Cerebellar cortex (tissue), 1 donor: ENCODE measurements around the gene SLC38A6.

Source experiments
- DNase-seq: peaks from one replicate; pipeline ENCODE4 v3.0.0-alpha.2; 2015; ENCODE audit warnings: low spot score

SLC38A6 gene

GRCh38 chr14:60981633-60982455 lies 799 bp downstream of the SLC38A6 start:
- peak; percentile 40 for DNase-seq

GRCh38 chr14:60984196-60984595 lies 3.2 kb downstream of the SLC38A6 start:
- DNase-seq: no peak

DNA sequence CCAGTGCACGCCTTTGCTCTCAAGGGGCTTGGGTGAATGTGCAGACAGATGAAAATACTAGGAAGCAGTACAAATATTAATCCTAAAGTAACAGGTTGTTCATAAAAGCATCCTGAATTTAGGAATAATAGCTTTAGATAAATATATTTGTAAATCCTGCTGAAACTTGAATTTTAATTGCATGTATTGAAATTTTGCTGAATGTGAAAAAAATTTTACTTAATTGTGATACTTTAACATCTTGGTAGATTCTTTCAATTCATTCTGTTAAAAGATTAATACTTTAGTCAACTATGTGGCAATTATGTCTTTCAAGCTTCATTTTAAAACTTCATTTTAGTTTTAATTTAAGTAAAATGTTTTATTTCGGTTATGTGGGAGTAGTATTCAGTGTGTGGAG lies 5.5 kb downstream of the SLC38A6 start:
- DNase-seq: no peak

DNA sequence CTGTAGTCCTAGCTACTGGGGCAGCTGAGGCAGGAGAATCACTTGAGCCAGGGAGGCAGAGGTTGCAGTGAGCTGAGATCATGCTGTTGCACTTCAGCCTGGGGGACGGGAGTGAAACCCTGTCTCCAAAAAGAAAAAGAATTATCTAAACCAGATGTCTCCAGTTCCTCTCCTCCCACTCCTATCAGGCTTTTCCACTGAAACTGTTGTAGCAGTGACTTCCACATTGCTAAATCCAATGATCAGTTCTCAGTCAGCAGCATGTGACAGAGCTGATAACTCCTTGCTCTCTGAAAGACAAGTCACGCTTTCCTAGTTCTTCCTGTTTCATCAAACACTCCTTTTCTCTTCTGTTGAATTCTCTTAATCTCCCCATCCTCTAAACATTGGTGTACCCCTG lies 8.6 kb downstream of the SLC38A6 start:
- no peak for DNase-seq

DNA sequence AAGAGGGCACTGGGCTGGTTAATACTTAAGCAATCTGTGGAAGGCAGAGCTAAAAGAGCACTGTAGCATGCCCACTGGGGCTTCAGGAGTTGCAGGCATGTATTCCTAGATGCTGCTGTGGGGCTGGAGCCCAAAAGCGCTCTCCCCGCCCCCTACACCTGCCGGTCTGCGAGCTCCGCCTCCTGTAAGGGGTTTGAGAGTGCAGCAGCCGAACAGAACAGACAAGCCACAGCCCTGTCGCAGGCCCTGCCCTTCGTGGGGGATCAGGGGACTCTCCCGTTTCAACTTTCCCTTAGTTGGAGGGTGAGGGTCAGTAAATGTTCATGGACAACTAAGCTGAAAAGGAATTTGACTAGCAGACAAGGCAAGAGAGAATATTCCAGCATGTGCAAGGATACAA lies 17.6 kb downstream of the SLC38A6 start:
- DNase-seq: no peak

DNA sequence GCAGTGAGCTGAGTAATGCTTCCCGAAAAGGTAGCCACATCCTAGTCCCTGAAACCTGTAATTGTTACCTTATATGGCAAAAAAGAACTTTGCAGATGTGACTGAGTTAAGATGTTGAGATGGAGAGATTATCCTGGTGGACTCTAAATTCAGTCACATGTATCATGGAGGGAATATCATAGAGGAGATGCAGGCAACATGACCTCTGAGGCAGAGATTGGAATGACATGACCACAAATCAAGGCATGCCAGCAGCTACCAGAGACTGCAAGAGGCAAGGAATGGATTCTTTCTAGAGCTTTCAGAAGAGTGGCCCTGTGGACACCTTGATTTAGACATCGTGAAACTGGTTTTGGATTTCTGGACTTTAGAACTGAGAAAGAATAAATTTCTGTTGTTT lies 18.5 kb downstream of the SLC38A6 start:
- DNase-seq: no peak

DNA sequence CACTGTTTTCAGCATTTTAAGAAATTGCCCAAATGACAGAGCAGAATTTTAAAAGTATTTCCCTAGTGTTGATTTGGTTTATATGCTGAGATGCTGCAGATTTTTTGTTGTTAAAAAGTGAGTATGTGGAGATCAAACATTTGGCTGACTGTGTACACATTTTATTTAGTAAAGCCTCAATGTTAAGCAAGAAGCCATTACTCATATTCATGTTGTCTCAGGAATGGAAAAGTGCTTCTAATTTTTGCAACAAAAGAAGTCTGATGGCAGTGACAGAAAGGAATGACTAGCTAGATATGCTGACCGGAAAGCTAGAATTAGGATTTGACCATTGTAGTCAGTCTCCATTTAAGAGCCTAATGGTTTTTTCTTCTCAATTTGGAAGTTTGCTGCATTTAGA lies 22.5 kb downstream of the SLC38A6 start:
- DNase-seq: no peak

DNA sequence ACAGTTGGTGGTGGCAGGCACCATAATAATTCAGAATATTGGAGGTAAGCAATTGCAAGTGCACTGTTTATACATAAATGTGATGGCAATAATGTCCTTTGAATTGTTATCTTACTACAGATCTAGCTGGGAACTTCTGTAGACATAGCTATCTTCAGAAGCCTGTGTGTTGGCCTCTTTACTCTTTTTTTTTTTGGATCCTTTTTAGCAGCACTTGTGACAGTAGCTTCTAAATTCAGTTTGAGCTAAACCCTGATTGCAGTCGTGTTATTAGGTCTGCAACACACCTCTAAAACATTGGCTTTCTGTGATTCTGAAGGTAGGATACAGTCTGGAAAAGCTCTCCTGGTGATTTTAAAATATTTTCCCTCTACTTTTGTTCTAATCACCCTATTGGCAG lies 38.5 kb downstream of the SLC38A6 start:
- DNase-seq: no peak

- peak; percentile 80 for DNase-seq
Observed at GRCh38 chr14:61025251-61026223, 44.5 kb downstream of the SLC38A6 start.

DNA sequence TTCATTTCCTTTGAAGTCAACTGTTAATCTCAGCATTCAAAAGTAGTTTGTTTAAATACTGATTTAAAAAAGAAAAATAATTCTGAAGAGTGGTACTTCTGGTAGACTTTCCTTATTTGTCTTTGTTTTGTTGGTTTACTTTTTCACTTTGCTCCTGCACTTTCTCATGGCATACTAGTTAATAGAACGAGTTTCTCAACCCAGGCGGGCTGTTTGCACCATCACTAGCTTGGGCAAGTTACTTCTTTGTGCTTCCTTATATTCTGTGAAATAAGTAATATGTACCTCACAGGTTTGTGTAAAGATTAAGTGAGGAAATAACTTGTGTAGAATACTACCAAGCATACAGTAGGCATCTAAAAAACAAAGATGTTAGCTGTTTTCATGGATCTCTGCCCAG lies 45.5 kb downstream of the SLC38A6 start:
- no peak for DNase-seq

- no peak for DNase-seq
Observed at GRCh38 chr14:61031026-61031425, 50.0 kb downstream of the SLC38A6 start.

GRCh38 chr14:61033054-61033453 lies 52.0 kb downstream of the SLC38A6 start:
- DNase-seq: no peak

GRCh38 chr14:61033855-61034254 lies 52.8 kb downstream of the SLC38A6 start:
- DNase-seq: no peak

DNA sequence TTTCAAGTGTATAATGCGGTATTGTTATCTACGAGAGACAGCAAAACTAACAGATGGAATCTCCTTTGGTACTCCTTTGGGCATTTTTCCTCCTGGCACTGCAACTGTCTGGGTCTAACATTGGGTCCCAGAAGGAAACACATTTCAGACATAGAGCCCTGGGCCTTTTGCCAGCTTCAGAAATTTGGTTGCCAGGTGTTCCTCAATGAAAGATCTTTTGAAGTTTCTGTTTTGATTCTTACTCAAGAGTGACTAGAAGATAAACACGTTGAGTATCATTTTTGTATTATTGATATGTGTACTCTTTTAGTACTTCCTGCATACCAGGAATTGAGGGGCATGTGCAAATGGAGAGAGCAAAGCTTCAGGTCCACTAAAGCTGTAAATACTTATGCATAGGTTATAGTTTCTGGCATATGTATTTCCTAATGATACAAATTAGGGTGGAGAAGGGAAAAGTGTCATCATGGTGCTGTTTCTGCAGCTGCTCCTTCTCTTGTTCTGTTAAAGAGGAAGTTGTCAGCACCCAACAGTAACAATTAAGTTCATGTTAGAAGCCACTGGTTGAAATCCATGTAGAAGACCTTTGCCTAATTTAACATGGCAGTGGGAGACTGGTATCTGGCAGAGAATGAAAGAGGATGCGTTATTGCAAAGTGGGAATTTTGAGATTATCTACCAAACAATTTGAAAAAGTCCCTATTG lies 53.5 kb downstream of the SLC38A6 start:
- peak; percentile 43 for DNase-seq

DNA sequence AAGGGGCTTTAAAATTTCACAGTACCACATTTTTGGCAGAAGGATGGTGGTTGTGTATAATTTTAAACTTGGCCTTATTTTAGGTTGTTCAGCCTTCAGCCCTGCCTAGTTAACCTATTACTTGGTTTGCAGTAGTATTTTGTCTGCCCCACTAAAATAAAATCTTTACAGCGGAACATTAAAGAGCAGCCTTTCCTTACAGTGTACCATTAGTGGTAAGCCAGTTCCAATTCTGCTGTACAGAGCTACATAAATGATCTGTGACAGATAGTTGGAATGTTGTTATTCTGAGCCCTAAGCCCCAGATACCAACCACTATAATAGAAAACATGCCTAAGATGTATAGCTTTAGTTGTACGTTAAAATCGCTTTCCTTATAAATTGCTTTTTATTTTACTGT lies 56.2 kb downstream of the SLC38A6 start:
- no peak for DNase-seq

DNA sequence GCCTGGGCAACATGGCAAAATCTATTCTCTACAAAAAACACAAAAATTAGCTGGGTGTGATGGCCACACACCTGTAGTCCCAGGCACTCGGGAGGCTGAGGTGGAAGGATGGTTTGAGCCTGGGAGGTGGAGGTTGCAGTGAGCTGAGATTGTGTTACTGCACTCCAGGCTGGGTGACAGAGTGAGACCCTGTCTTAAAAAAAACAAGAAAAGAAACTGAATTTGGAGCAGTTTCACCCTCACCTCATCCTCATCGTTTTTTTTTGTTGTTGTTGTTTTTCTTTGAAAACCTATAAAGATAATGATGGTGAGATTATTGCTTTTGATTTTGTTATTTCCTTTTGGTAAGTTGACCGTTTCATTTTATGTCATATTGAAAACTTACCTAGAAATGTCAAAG lies 60.7 kb downstream of the SLC38A6 start:
- no peak for DNase-seq

GRCh38 chr14:61042220-61042619 lies 61.2 kb downstream of the SLC38A6 start:
- no peak for DNase-seq

GRCh38 chr14:61043506-61043905 lies 62.5 kb downstream of the SLC38A6 start:
- no peak for DNase-seq

GRCh38 chr14:61047021-61047420 lies 66.0 kb downstream of the SLC38A6 start:
- no peak for DNase-seq

DNA sequence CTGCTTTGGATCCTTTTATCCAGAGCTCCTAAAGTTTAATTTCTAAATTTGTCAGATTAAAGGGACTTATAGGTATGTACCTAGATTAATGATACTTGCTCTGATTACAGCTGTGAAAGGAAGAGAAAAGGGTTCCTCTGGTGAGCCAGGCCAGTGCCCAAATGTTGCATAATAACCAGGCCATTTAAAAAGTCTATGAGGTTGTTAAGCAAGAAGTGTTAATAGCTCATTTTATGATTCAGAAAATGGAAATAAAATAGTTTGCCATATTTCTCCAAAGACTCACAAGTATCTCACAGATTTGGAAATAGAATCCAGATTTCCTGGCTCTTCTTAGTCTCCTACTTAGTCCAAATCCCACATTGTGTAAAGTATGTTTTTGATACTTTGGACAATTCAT lies 67.6 kb downstream of the SLC38A6 start:
- no peak for DNase-seq

GRCh38 chr14:61050417-61050816 lies 69.4 kb downstream of the SLC38A6 start:
- no peak for DNase-seq

DNA sequence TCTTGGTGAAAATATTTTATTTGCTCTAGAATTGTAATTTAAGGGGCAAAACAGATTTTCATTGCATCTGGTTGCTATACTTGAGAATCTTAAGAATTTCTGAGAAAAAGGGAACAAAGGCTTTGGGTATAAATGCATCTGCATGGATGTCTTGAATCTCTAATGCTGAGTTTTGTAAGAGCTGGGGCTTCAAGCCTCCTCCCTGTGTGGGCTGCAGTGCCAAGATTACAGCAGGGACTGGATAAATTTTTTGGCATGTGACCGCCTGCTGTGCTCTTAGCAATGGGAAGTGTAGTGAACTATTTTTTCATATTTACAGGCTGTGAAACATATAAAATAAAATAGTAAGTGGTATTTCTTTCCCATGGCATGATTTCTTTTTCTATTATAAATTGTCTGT lies 70.0 kb downstream of the SLC38A6 start:
- peak; percentile 42 for DNase-seq
